ENCODE results near the gene ANKFY1.

Gene ANKFY1

DNA sequence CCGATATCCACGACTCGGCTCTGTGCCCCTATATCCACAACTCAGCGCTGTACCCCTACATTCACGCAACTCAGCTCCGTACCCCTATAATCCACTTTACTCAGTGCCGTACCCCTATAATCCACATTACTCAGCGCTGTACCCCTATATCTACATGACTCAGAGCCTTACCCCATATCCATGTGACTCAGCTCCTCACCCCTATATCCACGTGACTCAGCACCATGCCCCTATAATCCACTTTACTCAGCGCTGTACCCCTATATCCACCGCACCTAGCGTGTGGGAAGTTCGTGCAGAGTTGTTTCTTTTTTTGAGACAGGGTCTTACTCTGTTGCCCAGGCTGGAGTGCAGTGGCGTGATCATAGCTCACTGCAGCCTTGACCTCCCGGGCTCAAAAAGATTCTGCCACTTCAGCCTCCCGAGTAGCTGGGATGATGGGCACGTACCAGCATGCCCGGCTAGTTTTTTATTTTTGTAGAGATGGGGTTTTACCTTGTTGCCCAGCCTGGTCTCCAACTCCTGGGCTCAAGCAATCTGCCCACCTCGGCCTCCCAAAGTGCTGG is 103.4 kb downstream of the ANKFY1 start:
- Histone ChIP-seq H3K36me3 (replicated peaks; ENCODE audit: insufficient read depth, low read length) (no peaks in the 10 kb centered on the region), H3K4me2 (ENCODE audit: low read depth, low read length) (no peak overlapping the region), H3K27me3 (replicated peaks; ENCODE audit: insufficient read depth, low read length) (no peaks in the 10 kb centered on the region), H3F3A (ENCODE audit: insufficient read depth, low read length) (no peaks in the 10 kb centered on the region), H2AFZ (ENCODE audit: low read length) (no peak overlapping the region), H3K9me3 (replicated peaks; ENCODE audit: insufficient read depth, low read length) (no peaks in the 10 kb centered on the region), H3K27ac (ENCODE audit: low read length) (no peak overlapping the region), H3K79me2 (ENCODE audit: low read length) (no peaks in the 10 kb centered on the region), H3K4me1 (ENCODE audit: low read length) (no peaks in the 10 kb centered on the region), H3K4me3 (ENCODE audit: low read length) (no peak overlapping the region), H4K20me1 (ENCODE audit: insufficient read depth, low read length) (no peaks in the 10 kb centered on the region), H3K9me2 (replicated peaks; ENCODE audit: insufficient read depth, low read length) (no peaks in the 10 kb centered on the region), H3K9ac (ENCODE audit: low read length) (no peak overlapping the region)
- no peak for TF ChIP-seq EZH2 (optimal IDR thresholded peaks at IDR 0.05; ENCODE audit: low read depth, low read length)
- TF ChIP-seq EZH2phosphoT487 (IDR thresholded peaks at IDR 0.05; ENCODE audit: low read length): no peak
- no peak for DNase-seq

DNA sequence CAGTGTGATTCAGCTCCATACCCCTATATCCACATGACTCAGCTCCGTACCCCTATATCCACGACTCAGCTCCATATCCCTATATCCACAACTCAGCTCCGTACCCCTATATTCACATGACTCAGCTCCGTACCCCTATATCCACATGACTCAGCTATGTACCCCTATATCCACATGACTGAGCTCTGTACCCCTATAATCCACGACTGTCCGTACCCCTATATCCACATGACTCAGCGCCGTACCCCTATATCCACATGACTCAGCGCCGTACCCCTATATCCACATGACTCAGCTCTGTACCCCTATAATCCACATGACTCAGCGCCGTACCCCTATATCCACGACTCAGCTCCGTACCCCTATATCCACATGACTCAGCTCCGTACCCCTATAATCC is 104.0 kb downstream of the ANKFY1 start:
- Histone ChIP-seq H3K27me3 (replicated peaks; ENCODE audit: insufficient read depth, low read length) (no peaks in the 10 kb centered on the region), H3K4me3 (ENCODE audit: low read length) (no peak overlapping the region), H3K79me2 (ENCODE audit: low read length) (no peaks in the 10 kb centered on the region), H3F3A (ENCODE audit: insufficient read depth, low read length) (no peaks in the 10 kb centered on the region), H3K36me3 (replicated peaks; ENCODE audit: insufficient read depth, low read length) (no peaks in the 10 kb centered on the region), H2AFZ (ENCODE audit: low read length) (no peak overlapping the region), H3K4me1 (ENCODE audit: low read length) (no peaks in the 10 kb centered on the region), H4K20me1 (ENCODE audit: insufficient read depth, low read length) (no peaks in the 10 kb centered on the region), H3K27ac (ENCODE audit: low read length) (no peak overlapping the region), H3K9me2 (replicated peaks; ENCODE audit: insufficient read depth, low read length) (no peaks in the 10 kb centered on the region), H3K9ac (ENCODE audit: low read length) (no peak overlapping the region), H3K4me2 (ENCODE audit: low read depth, low read length) (no peak overlapping the region), H3K9me3 (replicated peaks; ENCODE audit: insufficient read depth, low read length) (no peaks in the 10 kb centered on the region)
- no peak for DNase-seq
- no peak for TF ChIP-seq EZH2phosphoT487 (IDR thresholded peaks at IDR 0.05; ENCODE audit: low read length)
- TF ChIP-seq, protein P1, sequence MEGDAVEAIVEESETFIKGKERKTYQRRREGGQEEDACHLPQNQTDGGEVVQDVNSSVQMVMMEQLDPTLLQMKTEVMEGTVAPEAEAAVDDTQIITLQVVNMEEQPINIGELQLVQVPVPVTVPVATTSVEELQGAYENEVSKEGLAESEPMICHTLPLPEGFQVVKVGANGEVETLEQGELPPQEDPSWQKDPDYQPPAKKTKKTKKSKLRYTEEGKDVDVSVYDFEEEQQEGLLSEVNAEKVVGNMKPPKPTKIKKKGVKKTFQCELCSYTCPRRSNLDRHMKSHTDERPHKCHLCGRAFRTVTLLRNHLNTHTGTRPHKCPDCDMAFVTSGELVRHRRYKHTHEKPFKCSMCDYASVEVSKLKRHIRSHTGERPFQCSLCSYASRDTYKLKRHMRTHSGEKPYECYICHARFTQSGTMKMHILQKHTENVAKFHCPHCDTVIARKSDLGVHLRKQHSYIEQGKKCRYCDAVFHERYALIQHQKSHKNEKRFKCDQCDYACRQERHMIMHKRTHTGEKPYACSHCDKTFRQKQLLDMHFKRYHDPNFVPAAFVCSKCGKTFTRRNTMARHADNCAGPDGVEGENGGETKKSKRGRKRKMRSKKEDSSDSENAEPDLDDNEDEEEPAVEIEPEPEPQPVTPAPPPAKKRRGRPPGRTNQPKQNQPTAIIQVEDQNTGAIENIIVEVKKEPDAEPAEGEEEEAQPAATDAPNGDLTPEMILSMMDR (IDR thresholded peaks at IDR 0.05; ENCODE audit: low read length): no peak
- TF ChIP-seq EZH2 (optimal IDR thresholded peaks at IDR 0.05; ENCODE audit: low read depth, low read length): no peak

DNA sequence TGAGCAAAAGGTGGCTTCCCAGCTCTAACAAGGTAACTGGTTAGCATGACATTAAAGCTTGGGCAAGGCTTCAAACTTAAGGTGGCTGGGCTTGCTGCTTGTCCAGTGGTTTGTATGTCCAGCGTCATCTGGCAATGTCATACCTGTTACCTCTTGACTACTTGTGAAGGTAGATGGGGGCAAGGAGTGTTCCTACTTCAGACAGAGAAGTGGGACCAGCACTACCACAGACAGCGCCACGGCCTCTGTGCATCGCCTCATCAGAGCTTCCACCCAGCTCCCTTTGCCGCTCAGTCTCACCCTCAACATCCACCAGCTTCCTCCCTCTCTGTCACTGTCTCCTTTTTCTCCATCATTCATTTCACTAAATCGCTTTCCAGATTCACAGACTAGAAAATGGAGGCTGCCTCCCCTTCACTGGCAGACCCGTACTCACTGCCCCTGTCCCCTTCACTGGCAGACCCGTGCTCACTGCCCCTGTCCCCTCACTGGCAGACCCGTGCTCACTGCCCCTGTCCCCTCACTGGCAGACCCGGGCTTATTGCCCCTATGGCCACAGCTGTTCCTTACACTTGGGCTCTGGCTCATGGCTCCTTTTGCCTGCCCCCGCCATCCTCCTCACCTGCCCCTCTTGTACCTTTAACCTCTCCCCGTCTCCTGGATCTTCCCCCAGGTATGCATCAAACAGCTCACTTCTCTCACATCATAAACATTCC is 106.0 kb downstream of the ANKFY1 start:
- no peaks in the 10 kb centered on the region for H4K20me1 ChIP-seq (ENCODE audit: insufficient read depth, low read length)
- no peak for DNase-seq
- no peaks in the 10 kb centered on the region for H3K9me3 ChIP-seq (replicated peaks; ENCODE audit: insufficient read depth, low read length)
- no peaks in the 10 kb centered on the region for H3K4me1 ChIP-seq (ENCODE audit: low read length)
- no peak overlapping the region for H2AFZ ChIP-seq (ENCODE audit: low read length)
- H3F3A ChIP-seq (ENCODE audit: insufficient read depth, low read length): no peaks in the 10 kb centered on the region
- H3K9ac ChIP-seq (ENCODE audit: low read length): no peak overlapping the region
- no peaks in the 10 kb centered on the region for H3K79me2 ChIP-seq (ENCODE audit: low read length)
- no peak overlapping the region for H3K4me2 ChIP-seq (ENCODE audit: low read depth, low read length)
- H3K9me2 ChIP-seq (replicated peaks; ENCODE audit: insufficient read depth, low read length): no peaks in the 10 kb centered on the region
- H3K27ac ChIP-seq (ENCODE audit: low read length): no peak overlapping the region
- no peak for TF ChIP-seq EZH2phosphoT487 (IDR thresholded peaks at IDR 0.05; ENCODE audit: low read length)
- H3K4me3 ChIP-seq (ENCODE audit: low read length): no peak overlapping the region
- no peaks in the 10 kb centered on the region for H3K36me3 ChIP-seq (replicated peaks; ENCODE audit: insufficient read depth, low read length)
- no peaks in the 10 kb centered on the region for H3K27me3 ChIP-seq (replicated peaks; ENCODE audit: insufficient read depth, low read length)

DNA sequence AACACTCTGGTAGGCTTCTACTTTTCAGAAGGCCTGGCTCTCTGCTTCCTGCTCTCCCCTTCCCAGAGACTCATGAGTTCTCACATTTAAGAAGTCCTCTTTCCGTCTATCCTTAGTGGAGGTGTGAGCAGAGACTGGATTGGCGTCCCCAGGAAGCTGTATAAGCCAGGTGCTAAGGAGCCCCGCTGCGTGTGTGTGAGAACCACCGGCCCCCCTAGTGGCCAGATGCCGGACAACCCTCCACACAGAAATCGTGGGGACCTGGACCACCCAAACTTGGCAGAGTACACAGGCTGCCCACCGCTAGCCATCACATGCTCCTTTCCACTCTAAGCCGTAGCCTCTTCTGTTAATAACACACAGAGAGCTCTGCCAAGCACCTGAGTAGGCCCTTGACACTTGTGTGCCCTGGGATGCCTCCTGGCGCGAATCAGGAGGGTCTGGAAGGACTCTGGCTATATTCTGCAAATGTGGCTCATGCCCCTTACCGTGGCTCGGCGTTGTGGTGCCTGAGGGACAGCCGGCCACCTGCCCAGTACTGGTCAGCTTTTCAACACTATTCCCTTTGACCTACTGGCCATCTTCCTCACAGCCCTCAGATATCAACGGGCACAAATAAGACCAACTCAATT is 106.9 kb downstream of the ANKFY1 start:
- no peak overlapping the region for H3K4me3 ChIP-seq (ENCODE audit: low read length)
- no peaks in the 10 kb centered on the region for H3K36me3 ChIP-seq (replicated peaks; ENCODE audit: insufficient read depth, low read length)
- no peaks in the 10 kb centered on the region for H3K79me2 ChIP-seq (ENCODE audit: low read length)
- no peak overlapping the region for H3K27ac ChIP-seq (ENCODE audit: low read length)
- no peaks in the 10 kb centered on the region for H3K4me1 ChIP-seq (ENCODE audit: low read length)
- H4K20me1 ChIP-seq (ENCODE audit: insufficient read depth, low read length): no peaks in the 10 kb centered on the region
- DNase-seq: no peak
- no peaks in the 10 kb centered on the region for H3K9me3 ChIP-seq (replicated peaks; ENCODE audit: insufficient read depth, low read length)
- TF ChIP-seq, protein P1 (IDR thresholded peaks at IDR 0.05; ENCODE audit: low read length): peak; percentile 14
- TF ChIP-seq EZH2phosphoT487 (IDR thresholded peaks at IDR 0.05; ENCODE audit: low read length): no peak
- no peak for TF ChIP-seq EZH2 (optimal IDR thresholded peaks at IDR 0.05; ENCODE audit: low read depth, low read length)
- H3K9ac ChIP-seq (ENCODE audit: low read length): no peak overlapping the region
- no peaks in the 10 kb centered on the region for H3K27me3 ChIP-seq (replicated peaks; ENCODE audit: insufficient read depth, low read length)
- H3K4me2 ChIP-seq (ENCODE audit: low read depth, low read length): no peak overlapping the region
- no peaks in the 10 kb centered on the region for H3F3A ChIP-seq (ENCODE audit: insufficient read depth, low read length)
- no peaks in the 10 kb centered on the region for H3K9me2 ChIP-seq (replicated peaks; ENCODE audit: insufficient read depth, low read length)
- H2AFZ ChIP-seq (ENCODE audit: low read length): no peak overlapping the region
